Measurements from ENCODE around the gene ARNT2.
A peak's percentile ranks its signal among the peaks of the same experiment; 100 is the strongest.

ARNT2 gene

GRCh38 chr15:80473286-80474223 is 69.4 kb downstream of the ARNT2 start:
- peak; percentile 45 for ATAC-seq
- TF ChIP-seq ZC3H10 (CRISPR knock-in tag; IDR thresholded peaks at IDR 0.05), result no peak

- TF ChIP-seq PATZ1 (CRISPR knock-in tag; IDR thresholded peaks at IDR 0.05; ENCODE audit: borderline replicate concordance), result no peak
- TF ChIP-seq SNAI2 (CRISPR knock-in tag; IDR thresholded peaks at IDR 0.05), result no peak
- TF ChIP-seq RARB (CRISPR knock-in tag; IDR thresholded peaks at IDR 0.05), result no peak
- no peak for TF ChIP-seq TSHZ2 (CRISPR knock-in tag; IDR thresholded peaks at IDR 0.05)
- TF ChIP-seq ZFP3 (CRISPR knock-in tag; IDR thresholded peaks at IDR 0.05), result no peak
- no peak for TF ChIP-seq ZNF8 (CRISPR knock-in tag; IDR thresholded peaks at IDR 0.05)
- no peak for TF ChIP-seq ZNF565 (CRISPR knock-in tag; conservative IDR thresholded peaks at IDR 0.05; ENCODE audit: low read depth)
- TF ChIP-seq CREB5 (CRISPR knock-in tag; IDR thresholded peaks at IDR 0.05; ENCODE audit: low read depth), result no peak
- no peak for TF ChIP-seq TCF4 (CRISPR knock-in tag; IDR thresholded peaks at IDR 0.05; ENCODE audit: borderline replicate concordance)
- no peak for TF ChIP-seq OSR1 (CRISPR knock-in tag; IDR thresholded peaks at IDR 0.05)
- TF ChIP-seq ESRRG (CRISPR knock-in tag; IDR thresholded peaks at IDR 0.05), result no peak
- no peak for TF ChIP-seq ZFP30 (CRISPR knock-in tag; IDR thresholded peaks at IDR 0.05)
- TF ChIP-seq POU6F1 (CRISPR knock-in tag; IDR thresholded peaks at IDR 0.05; ENCODE audit: borderline replicate concordance, low read depth), result no peak
- no peak for TF ChIP-seq ARNTL (CRISPR knock-in tag; IDR thresholded peaks at IDR 0.05; ENCODE audit: borderline replicate concordance, low read depth)
- TF ChIP-seq, protein P1, sequence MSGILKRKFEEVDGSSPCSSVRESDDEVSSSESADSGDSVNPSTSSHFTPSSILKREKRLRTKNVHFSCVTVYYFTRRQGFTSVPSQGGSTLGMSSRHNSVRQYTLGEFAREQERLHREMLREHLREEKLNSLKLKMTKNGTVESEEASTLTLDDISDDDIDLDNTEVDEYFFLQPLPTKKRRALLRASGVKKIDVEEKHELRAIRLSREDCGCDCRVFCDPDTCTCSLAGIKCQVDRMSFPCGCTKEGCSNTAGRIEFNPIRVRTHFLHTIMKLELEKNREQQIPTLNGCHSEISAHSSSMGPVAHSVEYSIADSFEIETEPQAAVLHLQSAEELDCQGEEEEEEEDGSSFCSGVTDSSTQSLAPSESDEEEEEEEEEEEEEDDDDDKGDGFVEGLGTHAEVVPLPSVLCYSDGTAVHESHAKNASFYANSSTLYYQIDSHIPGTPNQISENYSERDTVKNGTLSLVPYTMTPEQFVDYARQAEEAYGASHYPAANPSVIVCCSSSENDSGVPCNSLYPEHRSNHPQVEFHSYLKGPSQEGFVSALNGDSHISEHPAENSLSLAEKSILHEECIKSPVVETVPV (CRISPR knock-in tag; IDR thresholded peaks at IDR 0.05), result no peak
- TF ChIP-seq PPARA (CRISPR knock-in tag; IDR thresholded peaks at IDR 0.05; ENCODE audit: borderline replicate concordance), result no peak
- no peak for TF ChIP-seq BACH2 (CRISPR knock-in tag; IDR thresholded peaks at IDR 0.05; ENCODE audit: borderline replicate concordance)
- ATAC-seq, result peak; percentile 82
Measured at GRCh38 chr15:80474224-80475215, 70.3 kb downstream of the ARNT2 start.

DNA sequence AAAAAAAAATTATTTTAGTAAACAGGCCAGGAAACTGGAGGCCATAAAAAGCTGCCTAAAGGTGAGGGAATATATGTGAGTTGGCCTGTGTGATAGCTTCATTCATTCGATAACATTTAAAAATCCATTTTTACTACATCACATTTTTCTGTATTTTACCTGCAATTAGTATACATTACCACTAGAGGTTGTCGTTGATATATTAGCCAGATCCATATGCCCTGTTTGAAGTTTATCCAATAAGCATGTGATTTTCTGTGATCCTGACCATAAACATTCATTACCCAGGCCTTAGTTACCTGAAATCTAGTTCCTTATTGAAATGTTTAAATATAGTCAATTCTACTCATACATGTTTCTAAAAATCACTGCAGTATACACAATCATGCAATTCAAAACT is 71.4 kb downstream of the ARNT2 start:
- no peak for ATAC-seq
- TF ChIP-seq OSR1 (CRISPR knock-in tag; IDR thresholded peaks at IDR 0.05), result no peak
- TF ChIP-seq, protein P1 (CRISPR knock-in tag; IDR thresholded peaks at IDR 0.05), result no peak
- no peak for TF ChIP-seq SNAI2 (CRISPR knock-in tag; IDR thresholded peaks at IDR 0.05)
- TF ChIP-seq GLIS3 (CRISPR knock-in tag; IDR thresholded peaks at IDR 0.05), result no peak
- no peak for TF ChIP-seq BACH2 (CRISPR knock-in tag; IDR thresholded peaks at IDR 0.05; ENCODE audit: borderline replicate concordance)
- no peak for TF ChIP-seq RARB (CRISPR knock-in tag; IDR thresholded peaks at IDR 0.05)
- TF ChIP-seq ISL1 (CRISPR knock-in tag; IDR thresholded peaks at IDR 0.05), result no peak
- no peak for TF ChIP-seq CSDC2 (CRISPR knock-in tag; IDR thresholded peaks at IDR 0.05)
- no peak for TF ChIP-seq CREB5 (CRISPR knock-in tag; IDR thresholded peaks at IDR 0.05; ENCODE audit: low read depth)
